A549 (cell line): ENCODE measurements around the gene UBR2. TPM values are rescaled to one million over a fixed set of nuclear protein-coding genes. Genes with fewer than 3 reads are reported as not detected.

Source experiments
- ATAC-seq, 2 experiments: fragments of 200-7000 bp in 1 of 2; fragments of >200 bp in 1 of 2; cut with Nextera tagmentation in 1 of 2; cut with Tn5 transposase in 1 of 2; 3 replicates each; pipeline versions ENCODE4 v1.8.0 to v1.9.1; 2018 to 2020; ENCODE audit warnings: mild to moderate bottlenecking in 1 of 2, moderate library complexity in 1 of 2
- CTCF ChIA-PET: fragments of 300-600 bp; sonication (Branson Sonifier 250); formaldehyde crosslinking; extraction: SDS; loops from one replicate; lab custom pipeline; 2021; ENCODE audit warnings: antibody characterized with exemption, inconsistent platforms; lab: Yijun Ruan, JAX
- POLR2A ChIA-PET: fragments of 350-600 bp; formaldehyde crosslinking; extraction: SDS; loops from one replicate; lab custom pipeline; 2021; ENCODE audit warnings: antibody characterized with exemption, inconsistent platforms; lab: Yijun Ruan, JAX
- DNase-seq, 2 experiments: peaks; one replicate each; pipeline versions ENCODE4 v3.0.0 to v3.0.0-alpha.2; 2011 to 2016; ENCODE audit warnings: low read depth in 1 of 2, low spot score in 1 of 2
- FAIRE-seq: peaks from 2 replicates; lab custom pipeline; 2011; peaks lifted over from hg19 to GRCh38; lab: Jason Lieb, UNC
- H3K27ac ChIP-seq, 2 experiments: fragments of >200 bp; sonication (Bioruptor Twin); formaldehyde crosslinking; 3 replicates each; pipeline ENCODE4 v1.5.1; 2016 to 2017
- H3K4me1 ChIP-seq: fragments of >200 bp; sonication (Bioruptor Twin); formaldehyde crosslinking; 3 replicates; pipeline ENCODE4 v1.6.1; 2016
- H3K4me2 ChIP-seq: fragments of >200 bp; sonication (Bioruptor Twin); formaldehyde crosslinking; 3 replicates; pipeline ENCODE4 v1.6.1; 2016
- H3K4me3 ChIP-seq: fragments of >200 bp; sonication (Bioruptor Twin); formaldehyde crosslinking; 3 replicates; pipeline ENCODE4 v1.5.1; 2016
- H3K9me3 ChIP-seq: fragments of >200 bp; sonication (Bioruptor Twin); formaldehyde crosslinking; 3 replicates; pipeline ENCODE4 v1.6.1; 2016
- ATOH8 ChIP-seq: fragments of 250-450 bp; sonication (Bioruptor Pico); IDR thresholded peaks from 2 replicates; pipeline ENCODE4 v1.5.0; 2020; ENCODE audit warnings: low read depth, mild to moderate bottlenecking, moderate library complexity
- CBX8 ChIP-seq: fragments of 200-600 bp; sonication (generic); IDR thresholded peaks from 2 replicates; pipeline ENCODE4 v1.6.1; 2016
- CHD2 ChIP-seq: fragments of 150-350 bp; IDR thresholded peaks from 2 replicates; pipeline ENCODE4 v1.6.1; 2014; ENCODE audit warnings: low read length; ENCODE audit not compliant: partially characterized antibody
- CHD4 ChIP-seq: fragments of 200-600 bp; sonication (generic); IDR thresholded peaks from 2 replicates; pipeline ENCODE4 v1.6.1; 2016; ENCODE audit warnings: antibody characterized with exemption, mild to moderate bottlenecking, borderline replicate concordance
- CTCF ChIP-seq: fragments of >200 bp; sonication (Bioruptor Twin); formaldehyde crosslinking; IDR thresholded peaks from 3 replicates; pipeline ENCODE4 v1.5.1; 2016
- EHF ChIP-seq: fragments of 250-450 bp; sonication (Bioruptor Pico); IDR thresholded peaks from 2 replicates; pipeline ENCODE4 v1.5.0; 2020; ENCODE audit warnings: mild to moderate bottlenecking
- EHMT2 ChIP-seq: fragments of 200-600 bp; sonication (generic); IDR thresholded peaks from 2 replicates; pipeline ENCODE4 v1.6.1; 2016; ENCODE audit warnings: antibody characterized with exemption, low read depth, mild to moderate bottlenecking, moderate library complexity
- FOXS1 ChIP-seq: fragments of 250-450 bp; sonication (Bioruptor Pico); IDR thresholded peaks from 2 replicates; pipeline ENCODE4 v1.5.0; 2020; ENCODE audit warnings: mild to moderate bottlenecking, moderate library complexity
- GATA3 ChIP-seq: IDR thresholded peaks from 2 replicates; pipeline ENCODE4 v1.6.1; 2012; ENCODE audit warnings: borderline replicate concordance
- HDAC2 ChIP-seq: fragments of 200-600 bp; sonication (generic); IDR thresholded peaks from 2 replicates; pipeline ENCODE4 v1.6.1; 2016
- HMGXB4 ChIP-seq: fragments of 250-450 bp; sonication (Bioruptor Pico); IDR thresholded peaks from 2 replicates; pipeline ENCODE4 v1.5.0; 2021; ENCODE audit warnings: mild to moderate bottlenecking, moderate library complexity, borderline replicate concordance
- HOXB13 ChIP-seq: fragments of 250-450 bp; sonication (Bioruptor Pico); IDR thresholded peaks from 2 replicates; pipeline ENCODE4 v1.5.0; 2020; ENCODE audit warnings: low read depth, mild to moderate bottlenecking, moderate library complexity
- HOXB5 ChIP-seq: fragments of 250-450 bp; sonication (Bioruptor Pico); IDR thresholded peaks from 2 replicates; pipeline ENCODE4 v1.5.0; 2020; ENCODE audit warnings: mild to moderate bottlenecking, moderate library complexity
- JUN ChIP-seq, 2 experiments: fragments of >200 bp; sonication (Bioruptor Twin); formaldehyde crosslinking; IDR thresholded peaks; 2 replicates in 1 of 2; 3 replicates in 1 of 2; pipeline ENCODE4 v1.6.1; 2016 to 2017
- KDM1A ChIP-seq: fragments of 200-600 bp; sonication (generic); IDR thresholded peaks from 2 replicates; pipeline ENCODE4 v1.6.1; 2016; ENCODE audit warnings: low read depth, mild to moderate bottlenecking
- NFE2L2 ChIP-seq: fragments of 150-350 bp; conservative IDR thresholded peaks from 2 replicates; pipeline ENCODE4 v1.6.1; 2014; ENCODE audit warnings: low read length
- NR3C1 ChIP-seq: fragments of >200 bp; sonication (Bioruptor Twin); formaldehyde crosslinking; IDR thresholded peaks from 3 replicates; pipeline ENCODE4 v1.6.1; 2017
- RARB ChIP-seq: fragments of 250-450 bp; sonication (Bioruptor Pico); IDR thresholded peaks from 2 replicates; pipeline ENCODE4 v1.8.0; 2021; ENCODE audit warnings: mild to moderate bottlenecking, moderate library complexity
- RCOR1 ChIP-seq: fragments of 150-350 bp; IDR thresholded peaks from 2 replicates; pipeline ENCODE4 v1.6.1; 2014; ENCODE audit warnings: antibody characterized with exemption, low read length, low read depth
- TFCP2L1 ChIP-seq: fragments of 250-450 bp; sonication (Bioruptor Pico); IDR thresholded peaks from 2 replicates; pipeline ENCODE4 v1.5.0; 2021; ENCODE audit warnings: mild to moderate bottlenecking
- TP53 ChIP-seq: fragments of 250-450 bp; sonication (Bioruptor Pico); IDR thresholded peaks from 2 replicates; pipeline ENCODE4 v1.5.0; 2021; ENCODE audit warnings: mild to moderate bottlenecking, moderate library complexity
- ZNF302 ChIP-seq: fragments of 250-450 bp; sonication (Bioruptor Pico); IDR thresholded peaks from 2 replicates; pipeline ENCODE4 v1.9.0; 2021; ENCODE audit warnings: inconsistent platforms, mild to moderate bottlenecking, moderate library complexity
- ZSCAN20 ChIP-seq: fragments of 250-450 bp; sonication (Bioruptor Pico); IDR thresholded peaks from 2 replicates; pipeline ENCODE4 v1.8.0; 2022; ENCODE audit warnings: mild to moderate bottlenecking, moderate library complexity
- WGBS: methylation state at CpG from one replicate; pipeline ENCODE4 v1.1.6; 2017; ENCODE audit errors: missing lambda C conversion rate; 5-methylcytosine and 5-hydroxymethylcytosine counted together
- polyA plus RNA-seq, 4 experiments: library from polyadenylated mRNA; depleted of rRNA in 3 of 4; stranded (reverse); fragments of >200 nt; fragmentation: RNase III in 1 of 4; extraction: RNeasy Plus Mini Kit Qiagen cat#74134 plus additional on column Dnase treatment in 1 of 4; gene quantifications; 2 replicates in 3 of 4; 3 replicates in 1 of 4; pipeline ENCODE4 v1.2.3, GENCODE V29; 2011 to 2017
- TF ChIP-seq, protein P1 (sequence below): fragments of >200 bp; sonication (Bioruptor Twin); formaldehyde crosslinking; IDR thresholded peaks from 3 replicates; pipeline ENCODE4 v1.6.1; 2016
- TF ChIP-seq, protein P2 (sequence below): fragments of 150-350 bp; IDR thresholded peaks from 2 replicates; pipeline ENCODE4 v1.6.1; 2014; ENCODE audit warnings: low read depth, mild to moderate bottlenecking, low read length
- TF ChIP-seq, protein P3 (sequence below): IDR thresholded peaks from 2 replicates; pipeline ENCODE4 v1.6.1; 2012; ENCODE audit warnings: low read depth, borderline replicate concordance

The UBR2 gene
- polyA plus RNA-seq, 2 of the 4 experiments (the other 2 are of a cell fraction): 5.5 to 15.2 TPM

- TF ChIP-seq ZSCAN20 (CRISPR knock-in tag): no peak
- TF ChIP-seq HOXB13 (CRISPR knock-in tag): no peak
- no peak for TF ChIP-seq KDM1A
- no peak for TF ChIP-seq FOXS1 (CRISPR knock-in tag)
- TF ChIP-seq, protein P1, sequence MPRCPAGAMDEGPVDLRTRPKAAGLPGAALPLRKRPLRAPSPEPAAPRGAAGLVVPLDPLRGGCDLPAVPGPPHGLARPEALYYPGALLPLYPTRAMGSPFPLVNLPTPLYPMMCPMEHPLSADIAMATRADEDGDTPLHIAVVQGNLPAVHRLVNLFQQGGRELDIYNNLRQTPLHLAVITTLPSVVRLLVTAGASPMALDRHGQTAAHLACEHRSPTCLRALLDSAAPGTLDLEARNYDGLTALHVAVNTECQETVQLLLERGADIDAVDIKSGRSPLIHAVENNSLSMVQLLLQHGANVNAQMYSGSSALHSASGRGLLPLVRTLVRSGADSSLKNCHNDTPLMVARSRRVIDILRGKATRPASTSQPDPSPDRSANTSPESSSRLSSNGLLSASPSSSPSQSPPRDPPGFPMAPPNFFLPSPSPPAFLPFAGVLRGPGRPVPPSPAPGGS: no peak
- no peak for TF ChIP-seq RARB (CRISPR knock-in tag)
- TF ChIP-seq CHD2: no peak
- no peak for TF ChIP-seq RCOR1
- no peak for TF ChIP-seq JUN (IDR thresholded peaks at IDR 0.05)
- no peak for TF ChIP-seq TP53
- TF ChIP-seq NR3C1: no peak
- TF ChIP-seq ATOH8: no peak
- no peak for TF ChIP-seq EHMT2
- TF ChIP-seq CTCF: no peak
- no peak for ATAC-seq
- no peaks in the 10 kb centered on the region for H3K4me1 ChIP-seq
- whole genome bisulfite sequencing: 88% methylated on average over 1 of the region's 1 CpG
- no peaks in the 10 kb centered on the region for H3K9me3 ChIP-seq
- H3K27ac ChIP-seq: no peak overlapping the region
- DNase-seq: no peak
- no peak overlapping the region for H3K4me2 ChIP-seq
- POLR2A ChIA-PET: no interaction called here
- CTCF ChIA-PET: no interaction called here
- FAIRE-seq: no peak
- H3K4me3 ChIP-seq: no peak overlapping the region
These were observed 33.5 kb upstream of the UBR2 start for GRCh38 chr6:42530296-42530695.

DNA sequence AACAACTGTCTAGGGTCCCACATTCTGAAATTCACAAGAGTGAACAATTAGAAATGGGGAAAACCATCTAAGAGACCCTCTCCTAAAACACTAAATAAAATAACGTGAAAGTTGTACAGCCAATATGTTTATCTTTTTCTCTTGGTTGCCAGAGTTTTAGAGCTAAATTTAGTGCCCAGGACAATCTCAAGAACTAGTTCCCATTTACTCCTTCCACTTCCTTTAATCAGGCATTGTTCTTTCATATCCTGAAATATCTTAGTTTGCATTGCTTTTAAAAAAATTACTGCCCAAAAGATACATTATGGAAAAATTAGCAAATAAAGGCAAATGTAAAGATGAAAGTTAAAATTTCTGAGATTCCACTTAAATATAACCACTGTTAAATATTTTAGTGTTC, 33.1 kb upstream of the UBR2 start:
- ChIA-PET CTCF (interaction anchor here (1.0 to 3.1 kb wide), 10 partner anchors 9 to 301 kb away, joined by 3 to 27 read pairs (median 8); no protein-coding TSS in a partner anchor), POLR2A (no interaction called here)
- no peak for FAIRE-seq
- no peaks in the 10 kb centered on the region for H3K4me1 ChIP-seq
- no peak overlapping the region for H3K4me3 ChIP-seq
- TF ChIP-seq HDAC2: no peak
- TF ChIP-seq HOXB5: no peak
- TF ChIP-seq ZSCAN20 (CRISPR knock-in tag): no peak
- TF ChIP-seq, protein P2, sequence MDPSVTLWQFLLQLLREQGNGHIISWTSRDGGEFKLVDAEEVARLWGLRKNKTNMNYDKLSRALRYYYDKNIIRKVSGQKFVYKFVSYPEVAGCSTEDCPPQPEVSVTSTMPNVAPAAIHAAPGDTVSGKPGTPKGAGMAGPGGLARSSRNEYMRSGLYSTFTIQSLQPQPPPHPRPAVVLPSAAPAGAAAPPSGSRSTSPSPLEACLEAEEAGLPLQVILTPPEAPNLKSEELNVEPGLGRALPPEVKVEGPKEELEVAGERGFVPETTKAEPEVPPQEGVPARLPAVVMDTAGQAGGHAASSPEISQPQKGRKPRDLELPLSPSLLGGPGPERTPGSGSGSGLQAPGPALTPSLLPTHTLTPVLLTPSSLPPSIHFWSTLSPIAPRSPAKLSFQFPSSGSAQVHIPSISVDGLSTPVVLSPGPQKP: no peak
- TF ChIP-seq RARB (CRISPR knock-in tag): no peak
- no peak for TF ChIP-seq TFCP2L1 (CRISPR knock-in tag)
- TF ChIP-seq CBX8: no peak
- no peak for TF ChIP-seq GATA3
- no peak for TF ChIP-seq RCOR1
- TF ChIP-seq, protein P3, sequence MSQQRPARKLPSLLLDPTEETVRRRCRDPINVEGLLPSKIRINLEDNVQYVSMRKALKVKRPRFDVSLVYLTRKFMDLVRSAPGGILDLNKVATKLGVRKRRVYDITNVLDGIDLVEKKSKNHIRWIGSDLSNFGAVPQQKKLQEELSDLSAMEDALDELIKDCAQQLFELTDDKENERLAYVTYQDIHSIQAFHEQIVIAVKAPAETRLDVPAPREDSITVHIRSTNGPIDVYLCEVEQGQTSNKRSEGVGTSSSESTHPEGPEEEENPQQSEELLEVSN: no peak
- no peak for TF ChIP-seq CHD2
- TF ChIP-seq EHF (CRISPR knock-in tag): no peak
- no peak for TF ChIP-seq CHD4
- TF ChIP-seq HMGXB4 (CRISPR knock-in tag): no peak
- no peak for TF ChIP-seq NFE2L2
- no peak for TF ChIP-seq KDM1A
- TF ChIP-seq ZNF302: no peak
- H3K27ac ChIP-seq: no peak overlapping the region
- no peak for DNase-seq
- no peak overlapping the region for H3K4me2 ChIP-seq
- H3K9me3 ChIP-seq: no peaks in the 10 kb centered on the region
- WGBS: 73% methylated on average over 1 of the region's 1 CpG
- no peak for ATAC-seq
